ENCODE measurements around the gene CCR3. TPM values are rescaled to one million over a fixed set of nuclear protein-coding genes. Genes with fewer than 3 reads are reported as not detected.

The CCR3 gene
- total and polyA plus RNA-seq, 8 donors, result 0.22 TPM; not detected in 7

DNA sequence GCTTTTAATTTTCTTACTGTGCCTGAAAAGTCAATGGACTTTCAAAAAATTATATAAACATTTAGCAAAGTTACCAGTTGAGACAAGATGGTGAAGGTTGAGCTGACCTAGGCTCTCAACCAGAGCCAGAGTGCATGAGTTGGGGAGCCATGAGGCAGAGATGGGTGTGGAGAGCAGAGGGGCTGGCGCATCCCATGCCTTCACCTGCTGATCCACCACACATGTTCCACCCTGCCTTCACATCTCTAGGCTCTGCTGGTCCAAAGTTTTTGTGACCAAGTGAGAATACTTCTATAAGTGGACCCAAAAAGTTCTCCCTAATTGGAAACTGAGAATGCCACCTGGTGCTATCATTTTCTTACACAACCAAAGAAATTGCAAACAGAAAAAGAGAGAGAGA, 47.3 kb downstream of the CCR3 start:
- no peak for ATAC-seq
- 85 to 100% methylated on average over 1 of the region's 1 CpG for WGBS, 2 donors
- Histone ChIP-seq H3K9me3 (no peaks in the 10 kb centered on the region), H3K27me3 (no peaks in the 10 kb centered on the region), H3K4me1 (no peaks in the 10 kb centered on the region), H3K4me3 (no peak overlapping the region), H3K27ac (no peak overlapping the region), H3K36me3 (no peaks in the 10 kb centered on the region)
- no peak for DNase-seq
- FAIRE-seq, result no peak
- intact Hi-C loops (cut with DNase I), result no loop called here
- TF ChIP-seq, protein P1, sequence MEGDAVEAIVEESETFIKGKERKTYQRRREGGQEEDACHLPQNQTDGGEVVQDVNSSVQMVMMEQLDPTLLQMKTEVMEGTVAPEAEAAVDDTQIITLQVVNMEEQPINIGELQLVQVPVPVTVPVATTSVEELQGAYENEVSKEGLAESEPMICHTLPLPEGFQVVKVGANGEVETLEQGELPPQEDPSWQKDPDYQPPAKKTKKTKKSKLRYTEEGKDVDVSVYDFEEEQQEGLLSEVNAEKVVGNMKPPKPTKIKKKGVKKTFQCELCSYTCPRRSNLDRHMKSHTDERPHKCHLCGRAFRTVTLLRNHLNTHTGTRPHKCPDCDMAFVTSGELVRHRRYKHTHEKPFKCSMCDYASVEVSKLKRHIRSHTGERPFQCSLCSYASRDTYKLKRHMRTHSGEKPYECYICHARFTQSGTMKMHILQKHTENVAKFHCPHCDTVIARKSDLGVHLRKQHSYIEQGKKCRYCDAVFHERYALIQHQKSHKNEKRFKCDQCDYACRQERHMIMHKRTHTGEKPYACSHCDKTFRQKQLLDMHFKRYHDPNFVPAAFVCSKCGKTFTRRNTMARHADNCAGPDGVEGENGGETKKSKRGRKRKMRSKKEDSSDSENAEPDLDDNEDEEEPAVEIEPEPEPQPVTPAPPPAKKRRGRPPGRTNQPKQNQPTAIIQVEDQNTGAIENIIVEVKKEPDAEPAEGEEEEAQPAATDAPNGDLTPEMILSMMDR (IDR thresholded peaks at IDR 0.05), result no peak

DNA sequence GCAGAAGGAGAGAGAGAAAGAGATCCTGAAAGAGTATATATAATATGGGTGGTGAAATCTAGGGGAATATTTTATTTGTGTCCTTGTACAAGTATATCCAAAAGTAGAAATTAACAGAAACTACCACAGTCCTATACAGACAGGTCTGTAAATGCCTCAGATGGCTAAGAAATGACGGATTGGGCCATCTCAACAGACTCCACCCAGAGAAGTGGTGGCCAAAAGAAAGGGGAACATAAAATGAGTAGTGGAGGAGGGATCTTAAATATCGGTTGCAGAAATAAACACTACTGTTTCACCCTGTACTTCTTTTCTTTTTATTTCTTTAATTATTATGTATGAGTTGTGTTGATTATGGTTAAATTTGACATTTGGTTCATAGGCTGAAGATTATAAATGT, 47.7 kb downstream of the CCR3 start:
- no peak for FAIRE-seq

DNA sequence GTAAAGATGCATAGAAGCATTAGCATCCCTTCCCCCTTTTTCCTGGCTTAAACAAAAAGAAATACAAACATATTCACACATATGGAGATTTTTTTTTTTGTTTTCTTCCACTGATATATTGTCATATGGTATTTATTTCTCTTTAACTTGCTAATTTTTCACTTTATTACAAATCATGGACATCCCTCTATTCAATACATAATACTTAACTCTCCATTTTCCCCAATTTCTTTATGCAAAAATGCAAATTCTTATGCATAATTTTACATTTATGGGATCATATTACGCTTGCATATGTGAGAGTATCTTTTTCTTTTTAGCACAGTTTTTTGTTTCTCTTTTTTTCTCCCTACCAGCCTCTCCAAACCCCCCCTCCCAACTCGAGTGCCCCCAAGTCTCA, 48.8 kb downstream of the CCR3 start:
- no peak for ATAC-seq
- intact Hi-C loops (cut with DNase I), result no loop called here
- H3K9me3 ChIP-seq, result no peaks in the 10 kb centered on the region
- no peaks in the 10 kb centered on the region for H3K4me1 ChIP-seq
- H3K4me3 ChIP-seq, result no peak overlapping the region
- TF ChIP-seq, protein P1 (IDR thresholded peaks at IDR 0.05), result no peak
- no peak for DNase-seq
- FAIRE-seq, result no peak
- no peaks in the 10 kb centered on the region for H3K36me3 ChIP-seq
- WGBS, 2 donors, result 56 to 60% methylated on average over 2 of the region's 2 CpGs
- H3K27ac ChIP-seq, result no peak overlapping the region
- no peaks in the 10 kb centered on the region for H3K27me3 ChIP-seq

More for the DNA sequence above, 47.7 kb downstream of the CCR3 start:
- intact Hi-C loops (cut with DNase I), result no loop called here
- H3K27me3 ChIP-seq, result no peaks in the 10 kb centered on the region
- no peaks in the 10 kb centered on the region for H3K4me1 ChIP-seq
- WGBS, 2 donors, result 71 to 87% methylated on average over 2 of the region's 2 CpGs
- H3K36me3 ChIP-seq, result no peaks in the 10 kb centered on the region
- ATAC-seq (no peak), DNase-seq (no peak)
- TF ChIP-seq, protein P1 (IDR thresholded peaks at IDR 0.05), result no peak
- no peak overlapping the region for H3K4me3 ChIP-seq
- no peak overlapping the region for H3K27ac ChIP-seq
- H3K9me3 ChIP-seq, result no peaks in the 10 kb centered on the region

DNA sequence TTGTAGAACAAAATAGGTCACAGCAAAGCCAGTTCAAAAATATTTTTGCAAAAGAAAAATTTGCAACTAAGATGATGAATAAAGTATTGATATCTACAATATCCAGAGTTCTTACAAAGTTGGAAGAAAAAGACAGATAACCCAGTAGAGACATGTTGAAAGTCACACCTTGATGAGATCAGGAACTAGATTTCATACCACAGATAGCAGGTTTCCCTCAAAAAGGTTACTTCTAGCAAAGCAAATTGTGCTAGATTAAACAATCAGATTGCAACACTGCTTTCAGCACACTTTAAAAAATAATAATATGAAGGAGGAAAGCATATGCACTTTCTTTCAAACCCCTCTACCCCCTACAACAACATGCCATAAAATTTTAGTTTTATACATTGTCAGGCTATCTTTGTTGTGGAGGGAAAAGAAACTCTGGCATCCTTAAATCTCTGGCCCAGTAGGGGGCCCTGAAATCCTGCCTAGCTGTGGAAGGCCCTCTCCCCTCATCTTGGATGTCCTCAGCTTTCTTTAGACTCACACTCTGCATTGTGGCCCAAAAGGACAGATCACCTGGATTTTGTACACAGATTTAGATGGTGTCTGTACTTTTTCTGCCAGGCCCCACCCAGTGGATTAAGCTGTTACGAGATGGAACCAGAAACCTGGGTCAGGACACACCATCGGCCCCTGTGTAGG, 50.9 kb downstream of the CCR3 start:
- WGBS, 2 donors, result 73 to 92% methylated on average over 2 of the region's 2 CpGs
- Histone ChIP-seq H3K9me3 (no peaks in the 10 kb centered on the region), H3K27ac (no peak overlapping the region), H3K36me3 (no peaks in the 10 kb centered on the region), H3K4me1 (no peaks in the 10 kb centered on the region), H3K4me3 (no peak overlapping the region), H3K27me3 (no peaks in the 10 kb centered on the region)
- ATAC-seq, result no peak
- TF ChIP-seq, protein P1 (IDR thresholded peaks at IDR 0.05), result no peak
- no peak for FAIRE-seq
- DNase-seq, result no peak
- intact Hi-C loops (cut with DNase I), result no loop called here

DNA sequence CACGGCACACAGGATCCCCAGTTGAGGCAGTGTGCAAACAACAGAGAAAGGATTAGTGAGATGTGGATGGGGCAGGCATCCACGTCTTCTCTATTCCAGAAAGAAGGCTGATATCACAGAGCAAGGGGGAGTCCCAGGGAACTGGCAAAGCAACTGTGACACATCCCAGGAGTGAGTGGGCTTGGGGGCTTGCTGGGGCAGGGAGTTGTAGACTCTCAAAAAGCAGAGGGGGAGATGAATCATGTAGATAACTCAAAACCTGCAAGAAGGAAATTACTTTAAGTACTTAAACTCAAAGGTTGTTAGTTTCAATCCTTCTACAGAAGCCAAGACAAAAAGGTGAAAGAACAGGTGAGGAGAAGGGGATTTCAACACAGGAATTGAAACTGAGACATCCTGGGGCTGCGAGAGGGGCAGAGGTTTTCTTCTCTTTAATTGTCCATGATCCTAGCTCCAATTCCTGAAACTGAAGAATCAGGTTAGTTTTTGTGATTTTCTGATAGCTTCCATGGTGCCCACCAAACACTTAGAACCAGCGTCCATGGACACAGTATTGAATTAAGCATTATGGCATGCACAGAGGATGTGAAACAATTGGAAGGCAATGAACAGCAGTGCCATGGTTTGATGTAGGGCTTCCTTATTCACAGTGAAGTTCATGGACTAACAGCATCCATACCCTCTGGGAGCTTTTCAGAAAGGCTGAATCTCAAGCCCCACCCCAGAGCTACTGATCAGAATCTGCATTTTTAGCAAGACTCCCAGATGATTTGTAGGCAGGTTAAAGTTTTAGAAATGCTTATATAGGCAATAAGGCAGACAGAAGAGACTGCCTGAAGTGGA, 52.0 kb downstream of the CCR3 start:
- no peak overlapping the region for H3K27ac ChIP-seq
- no peak overlapping the region for H3K4me3 ChIP-seq
- whole genome bisulfite sequencing, 2 donors, result 49 to 56% methylated on average over 4 of the region's 4 CpGs

More for the DNA sequence above, 52.0 kb downstream of the CCR3 start:
- H3K4me1 ChIP-seq, result no peaks in the 10 kb centered on the region
- no peaks in the 10 kb centered on the region for H3K9me3 ChIP-seq
- intact Hi-C loops (cut with DNase I), result no loop called here
- TF ChIP-seq, protein P1 (IDR thresholded peaks at IDR 0.05), result no peak
- no peaks in the 10 kb centered on the region for H3K36me3 ChIP-seq
- DNase-seq (no peak), FAIRE-seq (no peak), ATAC-seq (no peak)
- no peaks in the 10 kb centered on the region for H3K27me3 ChIP-seq

All from pancreas (tissue), 10 donors.